ENCODE results near the gene RNLS. TPM values are rescaled to one million over a fixed set of nuclear protein-coding genes. Genes with fewer than 3 reads are reported as not detected.

Gene RNLS
- 6.9 to 9.3 TPM (median 8.8 TPM) in 5 replicates for total RNA-seq (2022; extraction: Qiagen RNA extraction)

DNA sequence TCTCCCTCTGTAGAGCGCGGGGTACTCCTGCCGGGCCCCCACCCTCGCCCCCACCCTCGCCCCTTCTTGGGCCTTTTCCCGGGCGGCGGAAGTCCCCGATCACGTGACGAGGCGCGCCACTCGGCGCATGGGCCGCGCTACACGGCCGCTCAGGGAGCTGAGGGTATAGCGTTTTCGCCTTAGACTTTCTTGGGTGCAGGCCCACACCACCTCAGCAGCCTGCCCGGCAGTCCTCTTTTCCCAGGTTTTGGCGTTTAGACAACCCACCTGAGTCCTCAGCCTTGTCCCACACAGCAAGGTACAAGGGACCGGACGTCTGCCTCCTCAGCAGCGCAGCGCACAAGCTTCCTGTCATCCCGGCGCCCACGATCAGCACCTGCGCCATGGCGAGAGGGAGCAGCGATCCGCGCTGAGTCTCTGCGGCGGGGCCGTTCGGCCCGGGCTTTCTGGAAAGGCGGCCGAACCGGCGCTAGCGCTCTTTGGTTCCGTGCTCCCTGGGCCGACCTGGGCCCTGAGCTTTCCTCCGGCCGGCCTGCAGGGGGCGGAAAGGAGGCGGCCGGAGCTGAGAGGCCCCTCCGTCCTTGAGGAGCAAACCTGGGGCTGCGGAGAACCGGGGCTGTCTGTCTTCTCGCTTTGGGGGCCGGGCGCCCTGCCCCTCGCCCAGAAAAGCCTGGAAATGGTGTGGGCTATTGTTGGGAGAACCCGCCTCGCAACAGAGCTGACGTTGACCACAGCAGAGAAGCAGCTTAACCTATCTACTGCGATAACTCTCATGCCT lies at the start of gene RNLS:
Gene RNLS (minus strand): TSS at position 513 of the 778 bp plus-strand sequence.

GRCh38 chr10:88586462-88586861 lies 3.3 kb upstream of the RNLS start, which contains the start of gene LIPJ:
TSS of gene LIPJ (plus strand) at chr10:88586762. CDS start at chr10:88590688, 3,926 bp downstream.

Other genes with a start within 250 kb of the RNLS start
- gene LIPJ, start 3.4 kb upstream of the RNLS start, total RNA-seq (2022; extraction: Qiagen RNA extraction), result not detected in 5 replicates
- not detected in 5 replicates for gene LIPF, start 81.1 kb upstream of the RNLS start, total RNA-seq (2022; extraction: Qiagen RNA extraction)
- not detected in 5 replicates for gene LIPK, start 122.9 kb upstream of the RNLS start, total RNA-seq (2022; extraction: Qiagen RNA extraction)
- not detected in 5 replicates for gene LIPN, start 176.7 kb upstream of the RNLS start, total RNA-seq (2022; extraction: Qiagen RNA extraction)
- not detected in 5 replicates for gene LIPM, start 219.4 kb upstream of the RNLS start, total RNA-seq (2022; extraction: Qiagen RNA extraction)

All from A549 treated with AZD2906 at 1 μM for 4 hours (cell line).